Ishikawa (cell line): ENCODE data around the gene EVL.

Experiments
- CEBPB ChIP-seq: IDR thresholded peaks from 2 replicates; pipeline ENCODE4 v1.6.1; 2012
- CREB1 ChIP-seq: IDR thresholded peaks from 2 replicates; pipeline ENCODE4 v1.6.1; 2012; ENCODE audit warnings: low read depth
- EGR1 ChIP-seq: IDR thresholded peaks from 2 replicates; pipeline ENCODE4 v1.6.1; 2012
- EP300 ChIP-seq: IDR thresholded peaks from 2 replicates; pipeline ENCODE4 v1.6.1; 2012; ENCODE audit warnings: borderline replicate concordance
- MAX ChIP-seq: IDR thresholded peaks from 2 replicates; pipeline ENCODE4 v1.6.1; 2012
- NFIC ChIP-seq: IDR thresholded peaks from 2 replicates; pipeline ENCODE4 v1.6.1; 2012
- RAD21 ChIP-seq: IDR thresholded peaks from 2 replicates; pipeline ENCODE4 v1.6.1; 2012; ENCODE audit warnings: low read depth
- REST ChIP-seq: IDR thresholded peaks from 2 replicates; pipeline ENCODE4 v1.6.1; 2012; ENCODE audit warnings: low read depth, mild to moderate bottlenecking
- TAF1 ChIP-seq: IDR thresholded peaks from 2 replicates; pipeline ENCODE4 v1.6.1; 2012; ENCODE audit warnings: low read depth, mild to moderate bottlenecking
- TCF12 ChIP-seq: IDR thresholded peaks from 2 replicates; pipeline ENCODE4 v1.6.1; 2012; ENCODE audit warnings: low read depth
- TEAD4 ChIP-seq: IDR thresholded peaks from 2 replicates; pipeline ENCODE4 v1.6.1; 2012
- USF1 ChIP-seq: IDR thresholded peaks from 2 replicates; pipeline ENCODE4 v1.6.1; 2012

- TF ChIP-seq USF1 (no peak), CEBPB (no peak), RAD21 (no peak), EP300 (no peak), CREB1 (no peak), TAF1 (no peak), TCF12 (no peak), MAX (no peak), REST (no peak), TEAD4 (no peak), NFIC (no peak), EGR1 (no peak)
Observed at GRCh38 chr14:100034961-100035500, 30.2 kb upstream of the EVL start.
